K562 (cell line): ENCODE results near the gene UBE2D2. TPM values are rescaled to one million over a fixed set of nuclear protein-coding genes. Genes with fewer than 3 reads are reported as not detected.

Experiments
- ATAC-seq: fragments of 200-7000 bp; cut with Tn5 transposase; 3 replicates; pipeline ENCODE4 v1.9.1; 2020; ENCODE audit warnings: moderate library complexity
- BruUV-seq: library from RNA; stranded (reverse); fragments of 400-500 nt; replicated peaks from 2 replicates; lab custom pipeline; 2021; lab: Mats Ljungman, UMichigan
- CTCF ChIA-PET: fragments of 300-600 bp; formaldehyde crosslinking; extraction: SDS; loops from one replicate; lab custom pipeline; 2021; ENCODE audit warnings: low intra/inter-chr PET ratio; lab: Yijun Ruan, JAX
- POLR2A ChIA-PET: fragments of 300-600, 350-650 bp; sonication (Branson Sonifier 250); formaldehyde crosslinking; extraction: SDS; loops from one replicate; lab custom pipeline; 2021; ENCODE audit warnings: antibody characterized with exemption, inconsistent platforms; lab: Yijun Ruan, JAX
- DNase-seq, 4 experiments: peaks; one replicate each; pipeline versions ENCODE4 v3.0.0 to v3.0.0-alpha.2; 2011 to 2018; ENCODE audit warnings: low spot score in 3 of 4, mixed read lengths in 3 of 4; ENCODE audit errors: extremely low read depth in 1 of 4
- FAIRE-seq: peaks from 2 replicates; lab custom pipeline; 2011; peaks lifted over from hg19 to GRCh38; lab: Jason Lieb, UNC
- H2AFZ ChIP-seq: 2 replicates; pipeline ENCODE4 v1.6.0; 2011; ENCODE audit warnings: low read depth, low read length, control low read depth, inconsistent platforms
- H3K27ac ChIP-seq: fragments of 200-600 bp; 3 replicates; pipeline ENCODE4 v1.8.0; 2011; ENCODE audit warnings: low read depth, mild to moderate bottlenecking, control low read depth, inconsistent platforms, low read length, moderate library complexity, mixed read lengths; ENCODE audit errors: extremely low read depth
- H3K27me3 ChIP-seq, 2 experiments: fragments of 300-600 bp in 1 of 2; 2 replicates in 1 of 2; 3 replicates in 1 of 2; pipeline versions ENCODE4 v1.6.0 to v1.8.0; 2011; ENCODE audit warnings: inconsistent platforms in 2 of 2, low read length in 2 of 2, mild to moderate bottlenecking in 1 of 2, mixed read lengths in 1 of 2, moderate library complexity in 1 of 2; ENCODE audit not compliant: control insufficient read depth in 2 of 2, insufficient read depth in 2 of 2
- H3K36me3 ChIP-seq: fragments of 300-600 bp; 3 replicates; pipeline ENCODE4 v1.8.0; 2011; ENCODE audit warnings: mild to moderate bottlenecking, low read length, inconsistent platforms; ENCODE audit not compliant: control insufficient read depth, insufficient read depth
- H3K4me1 ChIP-seq, 2 experiments: fragments of 200-600 bp in 1 of 2; replicated peaks in 1 of 2; 2 replicates in 1 of 2; 3 replicates in 1 of 2; pipeline versions ENCODE4 v1.5.1 to v1.8.0; 2011; ENCODE audit warnings: inconsistent platforms in 2 of 2, low read length in 2 of 2, mild to moderate bottlenecking in 1 of 2, mixed read lengths in 1 of 2, moderate library complexity in 1 of 2; ENCODE audit not compliant: control insufficient read depth in 2 of 2, insufficient read depth in 2 of 2
- H3K4me2 ChIP-seq: 2 replicates; pipeline ENCODE4 v1.6.1; 2011; ENCODE audit warnings: low read length, control low read depth, inconsistent platforms, mixed read lengths; ENCODE audit not compliant: insufficient read depth
- H3K4me3 ChIP-seq: fragments of 200-600 bp; sonication (generic), shearing (Covaris generic); 2 replicates; pipeline ENCODE4 v1.5.1; 2016; ENCODE audit warnings: control low read depth, inconsistent platforms
- H3K79me2 ChIP-seq: fragments of 200-600 bp; 3 replicates; pipeline ENCODE4 v1.8.0; 2011; ENCODE audit warnings: low read length, inconsistent platforms; ENCODE audit not compliant: control insufficient read depth, insufficient read depth
- H3K9ac ChIP-seq, 2 experiments: 2 replicates each; pipeline versions ENCODE4 v1.6.0 to v1.6.1; 2011; ENCODE audit warnings: low read depth in 2 of 2, low read length in 2 of 2, control low read depth in 1 of 2, inconsistent platforms in 1 of 2, mild to moderate bottlenecking in 1 of 2, mixed read lengths in 1 of 2; ENCODE audit not compliant: insufficient read depth in 1 of 2
- H3K9me1 ChIP-seq: one replicate; pipeline ENCODE4 v1.6.0; 2011; ENCODE audit warnings: inconsistent platforms, mild to moderate bottlenecking, low read length, moderate library complexity; ENCODE audit not compliant: control insufficient read depth, insufficient read depth
- H3K9me3 ChIP-seq: replicated peaks from 2 replicates; pipeline ENCODE4 v1.5.1; 2011; ENCODE audit warnings: low read depth, low read length, inconsistent platforms; ENCODE audit not compliant: control insufficient read depth, insufficient read depth
- H4K20me1 ChIP-seq: replicated peaks from 2 replicates; pipeline ENCODE4 v1.6.1; 2011; ENCODE audit warnings: low read length, inconsistent platforms, mixed read lengths; ENCODE audit not compliant: control insufficient read depth, insufficient read depth
- CREB3L1 ChIP-seq: fragments of 450-650 bp; IDR thresholded peaks from 2 replicates; pipeline ENCODE4 v1.6.1; 2014; ENCODE audit warnings: low read depth, mild to moderate bottlenecking, moderate library complexity, borderline replicate concordance
- HMGXB4 ChIP-seq: sonication (generic); formaldehyde crosslinking; IDR thresholded peaks from 2 replicates; pipeline ENCODE4 v1.8.1; 2023; ENCODE audit warnings: mild to moderate bottlenecking, missing genetic modification reagents
- KDM1A ChIP-seq, 2 experiments: fragments of 450-650 bp; IDR thresholded peaks; 2 replicates each; pipeline ENCODE4 v1.6.1; 2016; ENCODE audit warnings: mild to moderate bottlenecking in 2 of 2
- RBFOX2 ChIP-seq: fragments of 200-400 bp; formaldehyde crosslinking; IDR thresholded peaks from 2 replicates; pipeline ENCODE4 v1.6.1; 2017; ENCODE audit warnings: low read depth, mild to moderate bottlenecking, low read length, moderate library complexity
- ZBTB11 ChIP-seq, 3 experiments: fragments of 200-800 bp in 1 of 3; fragments of 250-450 bp in 1 of 3; fragments of 450-650 bp in 1 of 3; sonication (Bioruptor Pico) in 1 of 3; sonication (Bioruptor generic) in 1 of 3; formaldehyde crosslinking in 1 of 3; IDR thresholded peaks; 2 replicates each; pipeline versions ENCODE4 v1.6.1 to v1.8.0; 2016 to 2022; ENCODE audit warnings: mild to moderate bottlenecking in 2 of 3, missing genetic modification characterization in 2 of 3, missing compliant biosample characterization in 1 of 3, moderate library complexity in 1 of 3
- ZBTB49 ChIP-seq: sonication (generic); formaldehyde crosslinking; IDR thresholded peaks from 2 replicates; pipeline ENCODE4 v1.8.0; 2022; ENCODE audit warnings: missing genetic modification reagents, mild to moderate bottlenecking, borderline replicate concordance
- ZNF121 ChIP-seq: sonication (generic); formaldehyde crosslinking; conservative IDR thresholded peaks from 2 replicates; pipeline ENCODE4 v1.8.0; 2022; ENCODE audit warnings: missing genetic modification reagents
- WGBS: fragments of 100-300 bp; shearing (Covaris generic); methylation state at CpG from one replicate; pipeline ENCODE4 v1.1.6; 2016; ENCODE audit warnings: low coverage, mixed read lengths; ENCODE audit not compliant: insufficient coverage; ENCODE audit errors: missing lambda C conversion rate; 5-methylcytosine and 5-hydroxymethylcytosine counted together
- in situ Hi-C: fragments of 300-500 bp; cut with MboI; formaldehyde crosslinking; loops from 4 replicates; pipeline ENCODE4 v1.15.0; 2018; ENCODE audit warnings: inconsistent platforms, mixed read lengths
- intact Hi-C: fragments of 100-400 bp; cut with micrococcal nuclease; formaldehyde crosslinking; loops from 2 replicates; pipeline ENCODE4 v1.14.2; 2022
- polyA plus RNA-seq, 8 experiments: library from polyadenylated mRNA; depleted of rRNA in 4 of 8; stranded (reverse) in 5 of 8; unstranded in 3 of 8; fragments of >200 nt; fragmentation: Nextera tagmentation in 2 of 8; fragmentation: Illumina TruSeq in 1 of 8; extraction: Ambion mirVana in 2 of 8; extraction: Trizol in 1 of 8; gene quantifications; 2 replicates each; pipeline versions ENCODE4 v1.2.1 to v1.2.3, GENCODE V29; 2011 to 2014; ENCODE audit warnings: inconsistent platforms in 1 of 8, missing spikeins in 1 of 8
- total RNA-seq, 7 experiments: library from RNA; depleted of rRNA in 6 of 7; stranded (reverse); fragments of >200 nt in 6 of 7; fragmentation: Illumina TruSeq in 2 of 7; extraction: Trizol in 2 of 7; gene quantifications; 2 replicates each; pipeline versions ENCODE4 v1.2.1 to v1.2.3, GENCODE V29; 2011 to 2021; ENCODE audit warnings: low replicate concordance in 1 of 7

Gene UBE2D2
- total and polyA plus RNA-seq, 9 of the 15 experiments (the other 6 are each of a cell fraction or from before 2014, with no cell fraction given), result 53.6 to 198 (median 122) TPM

- no peak for TF ChIP-seq CREB3L1
- TF ChIP-seq, all 486 proteins: peak for 34
Observed at GRCh38 chr5:139561655-139562451, 714 bp downstream of the UBE2D2 start (continued).

- Histone ChIP-seq H3K27ac (peak overlapping the region; percentile 91), H3K4me2 (peak overlapping the region; percentile 93), H3K9ac (peak overlapping the region; percentile 69 to 92; a peak in 3 of 4 replicates), H2AFZ (no peak overlapping the region), H3K4me1 (peaks cover 19 to 29% of the 10 kb centered on the region in 2 experiments; a peak in 4 of 5 replicates), H3K4me3 (peak overlapping the region; percentile 99), H4K20me1 (peaks cover 9% of the 10 kb centered on the region), H3K27me3 (no peaks in the 10 kb centered on the region), H3K79me2 (peaks cover 72% of the 10 kb centered on the region), H3K9me3 (no peaks in the 10 kb centered on the region), H3K36me3 (peaks cover 41% of the 10 kb centered on the region), H3K9me1 (no peaks in the 10 kb centered on the region)
- intact Hi-C loops (loop anchor here (1.0 to 10.0 kb wide), 2 partner anchors 81 to 132 kb away; partner anchors contain the start of gene STING1), in situ Hi-C loops (no loop called here)
- POLR2A ChIA-PET, result interaction anchor here (0.6 to 2.9 kb wide), 14 partner anchors 10 to 258 kb away, joined by 3 to 17 read pairs (median 3); no protein-coding TSS in a partner anchor
- DNase-seq (peak in 1 of 4 experiments; percentile 40), FAIRE-seq (peak; percentile 11), ATAC-seq (0 out of 3 replicates have a peak, but pooled peaks have one; percentile 1)
- WGBS, result 0% methylated on average over 5 of the region's 5 CpGs
- CTCF ChIA-PET, result no interaction called here
- no TSS peak for BruUV-seq
- TF ChIP-seq RBFOX2 (0 out of 2 replicates have a peak, but pooled peaks have one; percentile 5), HMGXB4 (CRISPR knock-in tag) (no peak), ZNF121 (peak; percentile 93), ZBTB49 (CRISPR knock-in tag) (0 out of 2 replicates have a peak, but pooled peaks have one; percentile 40), KDM1A (IDR thresholded peaks at IDR 0.05) (peak in 1 of 2 experiments; percentile 39; a peak in 2 of 4 replicates), ZBTB11 (CRISPR knock-in tag; IDR thresholded peaks at IDR 0.05) (no peak)
Observed at GRCh38 chr5:139562847-139563246, 1.7 kb downstream of the UBE2D2 start.
